HL-60 (cell line): ENCODE results near the gene SNRK.

Experiments
- CTCF ChIP-seq: IDR thresholded peaks from one replicate; pipeline ENCODE4 v1.5.1; 2011; ENCODE audit warnings: low read length, control low read depth, inconsistent platforms; ENCODE audit not compliant: insufficient read depth
- GABPA ChIP-seq: IDR thresholded peaks from 2 replicates; pipeline ENCODE4 v1.6.1; 2012; ENCODE audit warnings: low read depth
- POLR2AphosphoS5 ChIP-seq: IDR thresholded peaks from 2 replicates; pipeline ENCODE4 v1.6.1; 2012; ENCODE audit warnings: low read depth
- REST ChIP-seq: IDR thresholded peaks from 2 replicates; pipeline ENCODE4 v1.6.1; 2012; ENCODE audit warnings: low read depth; ENCODE audit not compliant: insufficient replicate concordance
- SPI1 ChIP-seq: IDR thresholded peaks from 2 replicates; pipeline ENCODE4 v1.6.1; 2012; ENCODE audit warnings: low read depth, mild to moderate bottlenecking, borderline replicate concordance

- TF ChIP-seq REST: no peak
- TF ChIP-seq CTCF: no peak
- TF ChIP-seq POLR2AphosphoS5: no peak
- no peak for TF ChIP-seq GABPA
- no peak for TF ChIP-seq SPI1
Measured at GRCh38 chr3:43279532-43279931, 6.8 kb upstream of the SNRK start.
